Heart right ventricle (tissue), 16 donors: Measurements from ENCODE around the gene RND1. TPM values are rescaled to one million over a fixed set of nuclear protein-coding genes. Genes with fewer than 3 reads are reported as not detected.
"Not testable (repeated sequence)": the region's sequence is repeated elsewhere in the genome, so short reads cannot be mapped to it uniquely, and the experiment has no call there.

Experiments used
- ATAC-seq, 8 donors: fragments of 200-7000 bp; cut with Tn5 transposase; one replicate each; pipeline ENCODE4 v1.9.1; 2020; ENCODE audit warnings: mild to moderate bottlenecking in 8 of 8, moderate library complexity in 8 of 8, moderate number of reproducible peaks in 1 of 8
- DNase-seq, 2 donors: peaks; one replicate each; pipeline ENCODE4 v3.0.0-alpha.2; 2020
- H3K27ac ChIP-seq, 10 donors: fragments of 200-600 bp; sonication (generic) in 2 of 10; one replicate each; pipeline versions ENCODE4 v1.5.0 to v1.8.0; 2020 to 2022; ENCODE audit warnings: mild to moderate bottlenecking in 3 of 10
- H3K27me3 ChIP-seq, 7 donors: fragments of 200-600 bp; one replicate each; pipeline ENCODE4 v1.8.0; 2021 to 2022; ENCODE audit warnings: mild to moderate bottlenecking in 2 of 7
- H3K36me3 ChIP-seq, 9 donors: fragments of 200-600 bp; sonication (generic) in 1 of 9; one replicate each; pipeline versions ENCODE4 v1.5.0 to v1.8.0; 2020 to 2022; ENCODE audit warnings: mild to moderate bottlenecking in 2 of 9
- H3K4me1 ChIP-seq, 9 donors: fragments of 200-600 bp; sonication (generic) in 1 of 9; one replicate each; pipeline versions ENCODE4 v1.5.0 to v1.8.0; 2020 to 2022; ENCODE audit warnings: mild to moderate bottlenecking in 4 of 9
- H3K4me3 ChIP-seq, 10 donors: fragments of 200-600 bp; sonication (generic) in 2 of 10; one replicate each; pipeline versions ENCODE4 v1.5.0 to v1.8.0; 2020 to 2022; ENCODE audit warnings: mild to moderate bottlenecking in 7 of 10, moderate library complexity in 2 of 10
- H3K9me3 ChIP-seq, 11 donors: fragments of 200-600 bp in 10 of 11; sonication (generic) in 2 of 11; one replicate each; pipeline versions ENCODE4 v1.5.0 to v1.8.0; 2013 to 2022; ENCODE audit warnings: mild to moderate bottlenecking in 2 of 11, control low read depth in 1 of 11, moderate library complexity in 1 of 11
- CTCF ChIP-seq, 9 donors: fragments of 200-600 bp; sonication (generic) in 2 of 9; IDR thresholded peaks; one replicate each; pipeline versions ENCODE4 v1.5.0 to v1.8.0; 2021 to 2022; ENCODE audit warnings: antibody characterized with exemption in 9 of 9, mild to moderate bottlenecking in 5 of 9, moderate library complexity in 1 of 9
- WGBS, 2 donors: extraction: QIAGEN DNeasy Blood & Tissue Kit; methylation state at CpG; one replicate each; pipeline ENCODE4 v1.1.7; 2013; ENCODE audit warnings: inconsistent platforms in 1 of 2; 5-methylcytosine and 5-hydroxymethylcytosine counted together
- intact Hi-C, 10 donors: fragments of 100-400 bp; cut with DNase I; formaldehyde crosslinking; loops; one replicate each; pipeline versions ENCODE4 v1.11.1 to v1.14.2; 2022
- long read RNA-seq, 3 donors: library from polyadenylated mRNA; unstranded; transcript quantifications; one replicate each; pipeline ENCODE4 v2.0.0, GENCODE V29; 2020 to 2021
- polyA plus RNA-seq, 2 donors: library from polyadenylated mRNA; stranded (reverse); fragments of 200-250 nt; gene quantifications; one replicate each; pipeline ENCODE4 v1.2.3, GENCODE V29; 2013
- total RNA-seq, 10 donors: library from RNA; stranded (reverse); fragmentation: NEBNext Ultra II Directional in 3 of 10; extraction: Animal tissue kit (Norgen Biotek cat#: 25700) in 3 of 10; gene quantifications; one replicate each; pipeline versions ENCODE4 v1.2.1 to v1.2.4, GENCODE V29; 2021 to 2023
- donor health status: Arrhythmogenic right ventricular cardiomyopathy.
- donor health status: ischemic (EF 13 %, LVEDD 7.1; RV severe dilation, severe dysfunction).
- donor health status: healthy with polysubstance abuse.
- donor health status: DM: no; HTN: yes; CAD: no.
- donor health status: DM: no; HTN: no; CAD: no.
- donor health status: ischemic (EF 25% LVEDD 6.9; RV normal size, moderate dysfunction).
- donor health status: ischemic (EF 25% LVEDD 5.7; RV mildly dilated, moderate dysfunction).
- donor health status: healthy.
- donor health status: DM: yes; HTN: yes; CAD: no.
- donor health status: Ischemic cardiomyopathy.
- donor health status: ischemic (EF 35%, LVEDD 5.7; RV mildly dilated, moderate dysfunction).
- donor health status: nonischemic (EF 11% LVEDD 7.7; RV severe dilation, severe dysfunction).
- donor health status: DM: yes; HTN: yes; CAD: no.
- donor health status: PGD.
- donor health status: ischemic (EF 29% LVEDD 5.4; RV normal size, mild dysfunction).
- donor health status: nonischemic (EF 23%, LVEDD 6.1; RV moderate dilation, normal function).

RND1 gene
- 1 to 10 TPM in 5 of 10 donors, under 1 TPM in 5; 0.21 to 3.3 (median 0.95) TPM for total RNA-seq
- 1 to 10 TPM in 1 of 2 donors, under 1 TPM in 1; 0.55 to 1.2 TPM for polyA plus RNA-seq
- long read RNA-seq, donor 1, partial matches to known transcripts, result 0 of 1 reads
- long read RNA-seq, donor 1, other reads (novel, unspliced or antisense), result 0 of 1 reads
- long read RNA-seq, donor 2, result 0 reads
- long read RNA-seq, donor 3, result 0 reads

DNA sequence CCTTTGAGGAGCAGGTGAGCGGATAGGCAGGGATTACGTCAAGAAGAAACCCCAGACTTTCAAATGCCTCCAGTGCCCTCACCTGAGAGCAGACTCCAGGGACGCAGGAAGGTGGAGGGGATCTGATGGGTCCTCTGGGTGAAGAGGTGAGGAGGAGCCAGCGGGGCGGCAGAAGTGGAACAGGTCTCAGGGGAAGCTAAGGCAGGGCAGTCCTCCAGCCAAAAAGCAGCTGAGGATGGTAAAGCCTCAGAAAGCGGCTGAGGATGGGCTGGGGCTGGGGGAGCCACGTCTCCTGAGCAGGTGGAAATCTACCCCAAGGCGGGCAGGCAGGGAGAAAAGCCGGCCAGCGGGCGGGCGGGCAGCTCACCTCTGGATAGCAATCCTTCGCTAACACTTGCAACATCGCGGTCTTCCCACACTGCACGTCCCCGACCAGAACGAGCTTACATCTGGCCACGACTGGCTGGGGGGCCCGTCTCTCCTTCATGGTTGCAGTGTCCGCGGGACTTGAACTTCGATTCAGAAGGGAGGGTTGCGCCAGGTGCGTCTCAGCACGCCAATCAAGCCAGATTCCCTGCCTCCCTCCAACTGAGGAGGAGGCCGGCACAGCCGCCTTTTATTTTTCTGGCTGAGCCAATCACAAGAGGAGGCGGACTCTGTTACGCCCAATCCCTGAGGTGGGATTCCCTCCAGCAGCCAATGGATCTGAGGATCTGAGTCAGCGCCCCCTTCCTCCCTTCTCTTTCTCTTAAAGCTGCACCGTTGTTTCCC, at the start of gene RND1:
Gene RND1, minus strand, starts transcription at position 590 of the 771 bp plus-strand sequence. Its CDS starts 103 bp downstream, at position 487.
- Histone ChIP-seq H3K9me3 (no peaks in the 10 kb centered on the region), H3K27me3 (peaks cover 0 to 33% (median 0%) of the 10 kb centered on the region in 7 donors), H3K36me3 (peaks cover 0 to 7% (median 0%) of the 10 kb centered on the region in 9 donors), H3K4me3 (peak within 1 kb of the TSS; percentile 49 to 92 (median 60)), H3K27ac (peak within 1 kb of the TSS in 4 of 10 donors; percentile 31 to 58 (median 48)), H3K4me1 (peaks cover 0 to 15% (median 6%) of the 10 kb centered on the region in 9 donors)
- DNase-seq (peak; percentile 80 to 93), ATAC-seq (peak; percentile 94 to 100 (median 99))
- TF ChIP-seq CTCF (IDR thresholded peaks at IDR 0.05), result peak in 3 of 9 donors; percentile 24 to 36 (median 32)
- intact Hi-C loops, result loop anchor here in 2 of 10 donors (2.0 to 10.0 kb wide), 2 partner anchors 17 to 69 kb away; no protein-coding TSS in a partner anchor
- WGBS, 2 donors, result 3% methylated on average over 32 of the region's 32 CpGs

- no peaks in the 10 kb centered on the region for H3K4me1 ChIP-seq
- ATAC-seq (no peak), DNase-seq (no peak)
- H3K27me3 ChIP-seq, result no peaks in the 10 kb centered on the region
- no peaks in the 10 kb centered on the region for H3K36me3 ChIP-seq
- H3K9me3 ChIP-seq, result no peaks in the 10 kb centered on the region
- H3K4me3 ChIP-seq, result no peak overlapping the region
- TF ChIP-seq CTCF (IDR thresholded peaks at IDR 0.05), result no peak
- intact Hi-C loops, result no loop called here
- no peak overlapping the region for H3K27ac ChIP-seq
Measured at GRCh38 chr12:48910196-48910595, 44.5 kb upstream of the RND1 start.

DNA sequence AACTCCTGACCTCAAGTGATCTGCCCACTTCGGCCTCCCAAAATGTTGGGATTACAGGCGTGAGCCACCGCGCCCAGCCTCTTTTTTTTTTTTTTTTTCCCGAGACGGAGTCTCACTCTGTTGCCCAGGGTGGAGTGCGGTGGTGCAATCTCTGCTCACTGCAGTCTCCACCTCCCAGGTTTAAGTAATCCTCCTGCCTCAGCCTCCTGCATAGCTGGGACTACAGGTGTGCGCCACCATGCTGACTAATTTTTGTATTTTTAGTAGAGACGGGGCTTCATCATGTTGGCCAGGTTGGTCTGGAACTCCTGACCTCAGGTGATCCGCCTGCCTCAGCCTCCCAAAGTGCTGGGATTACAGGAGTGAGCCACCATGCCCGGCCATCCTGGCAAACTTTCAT, 44.0 kb upstream of the RND1 start:
- H3K36me3 ChIP-seq, H3K9me3 ChIP-seq, DNase-seq, ATAC-seq, H3K27me3 ChIP-seq, intact Hi-C loops, H3K27ac ChIP-seq, H3K4me3 ChIP-seq, H3K4me1 ChIP-seq: not testable (repeated sequence)
- WGBS, 2 donors, result 85 to 89% methylated on average over 11 of the region's 11 CpGs

DNA sequence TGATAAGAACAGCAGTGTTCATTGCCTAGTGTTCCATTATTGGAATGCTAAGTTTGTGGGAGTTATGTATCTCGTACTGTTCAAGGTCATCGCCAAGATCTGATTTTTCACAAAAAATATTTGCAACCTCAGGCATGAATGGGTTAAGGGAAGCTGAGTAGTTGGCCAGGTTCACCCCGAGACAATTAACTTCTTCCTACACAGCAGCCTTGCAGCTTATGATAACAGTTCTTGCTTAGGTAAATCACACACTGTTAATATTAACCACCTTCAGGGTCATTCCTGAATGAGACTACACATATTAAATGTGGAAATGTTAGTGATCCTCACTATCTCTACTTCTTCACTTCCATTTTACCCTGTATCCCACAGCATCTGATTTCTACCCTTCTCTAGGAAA, 41.6 kb upstream of the RND1 start:
- no peak for TF ChIP-seq CTCF (IDR thresholded peaks at IDR 0.05)
- intact Hi-C loops, result no loop called here

More for the DNA sequence above, 41.6 kb upstream of the RND1 start:
- Histone ChIP-seq H3K9me3 (no peaks in the 10 kb centered on the region), H3K4me1 (peaks cover 0 to 15% (median 7%) of the 10 kb centered on the region in 9 donors), H3K4me3 (no peak overlapping the region), H3K36me3 (no peaks in the 10 kb centered on the region), H3K27me3 (no peaks in the 10 kb centered on the region), H3K27ac (no peak overlapping the region)
- no peak for ATAC-seq
- WGBS, 2 donors, result 58 to 60% methylated on average over 3 of the region's 3 CpGs
- no peak for DNase-seq
